ENCODE data around the gene TMEM145.

The TMEM145 gene

GRCh38 chr19:42277821-42278451 is 35.2 kb upstream of the TMEM145 start:
- in situ Hi-C loops (cut with HindIII; ENCODE audit: low sequenced_read_pairs): no loop called here

GRCh38 chr19:42278452-42279154 is 34.5 kb upstream of the TMEM145 start:
- in situ Hi-C loops (cut with HindIII; ENCODE audit: low sequenced_read_pairs): no loop called here

- in situ Hi-C loops (cut with HindIII; ENCODE audit: low sequenced_read_pairs): no loop called here
Measured at GRCh38 chr19:42279155-42279901, 33.8 kb upstream of the TMEM145 start.

- in situ Hi-C loops (cut with HindIII; ENCODE audit: low sequenced_read_pairs): no loop called here
Measured at GRCh38 chr19:42279902-42280814, 33.0 kb upstream of the TMEM145 start.

- in situ Hi-C loops (cut with HindIII; ENCODE audit: low sequenced_read_pairs): no loop called here
Measured at GRCh38 chr19:42280815-42281145, 32.3 kb upstream of the TMEM145 start.

GRCh38 chr19:42281146-42281826 is 31.8 kb upstream of the TMEM145 start:
- in situ Hi-C loops (cut with HindIII; ENCODE audit: low sequenced_read_pairs): no loop called here

GRCh38 chr19:42281827-42282762 is 31.0 kb upstream of the TMEM145 start:
- in situ Hi-C loops (cut with HindIII; ENCODE audit: low sequenced_read_pairs): no loop called here

- in situ Hi-C loops (cut with HindIII; ENCODE audit: low sequenced_read_pairs): no loop called here
Measured at GRCh38 chr19:42282819-42283187, 30.3 kb upstream of the TMEM145 start.

GRCh38 chr19:42283188-42284065 is 29.7 kb upstream of the TMEM145 start:
- in situ Hi-C loops (cut with HindIII; ENCODE audit: low sequenced_read_pairs): no loop called here

GRCh38 chr19:42284066-42284501 is 29.0 kb upstream of the TMEM145 start:
- in situ Hi-C loops (cut with HindIII; ENCODE audit: low sequenced_read_pairs): no loop called here

GRCh38 chr19:42284591-42285341 is 28.3 kb upstream of the TMEM145 start:
- in situ Hi-C loops (cut with HindIII; ENCODE audit: low sequenced_read_pairs): no loop called here

GRCh38 chr19:42285541-42285941 is 27.6 kb upstream of the TMEM145 start:
- in situ Hi-C loops (cut with HindIII; ENCODE audit: low sequenced_read_pairs): no loop called here

- in situ Hi-C loops (cut with HindIII; ENCODE audit: low sequenced_read_pairs): no loop called here
Measured at GRCh38 chr19:42285988-42286348, 27.1 kb upstream of the TMEM145 start.

GRCh38 chr19:42286349-42287016 is 26.6 kb upstream of the TMEM145 start:
- in situ Hi-C loops (cut with HindIII; ENCODE audit: low sequenced_read_pairs): no loop called here

- in situ Hi-C loops (cut with HindIII; ENCODE audit: low sequenced_read_pairs): no loop called here
Measured at GRCh38 chr19:42287017-42287826, 25.9 kb upstream of the TMEM145 start.

- in situ Hi-C loops (cut with HindIII; ENCODE audit: low sequenced_read_pairs): no loop called here
Measured at GRCh38 chr19:42287827-42288107, 25.3 kb upstream of the TMEM145 start.

- in situ Hi-C loops (cut with HindIII; ENCODE audit: low sequenced_read_pairs): no loop called here
Measured at GRCh38 chr19:42288387-42288786, 24.7 kb upstream of the TMEM145 start.
